Prostate gland (tissue), 2 donors: ENCODE results near the gene EPB41L5.

Experiments used
- CTCF ChIP-seq, 4 experiments: fragments of 200-600 bp in 2 of 4; fragments of 450-650 bp in 2 of 4; sonication (generic) in 2 of 4; IDR thresholded peaks; 1 replicate in 3 of 4; 2 replicates in 1 of 4; pipeline ENCODE4 v1.5.1; 2016 to 2019; ENCODE audit warnings: antibody characterized with exemption in 4 of 4, mild to moderate bottlenecking in 2 of 4, moderate library complexity in 2 of 4
- POLR2AphosphoS5 ChIP-seq: sonication (generic); formaldehyde crosslinking; IDR thresholded peaks from one replicate; pipeline ENCODE4 v1.6.1; 2017; ENCODE audit warnings: antibody characterized with exemption

DNA sequence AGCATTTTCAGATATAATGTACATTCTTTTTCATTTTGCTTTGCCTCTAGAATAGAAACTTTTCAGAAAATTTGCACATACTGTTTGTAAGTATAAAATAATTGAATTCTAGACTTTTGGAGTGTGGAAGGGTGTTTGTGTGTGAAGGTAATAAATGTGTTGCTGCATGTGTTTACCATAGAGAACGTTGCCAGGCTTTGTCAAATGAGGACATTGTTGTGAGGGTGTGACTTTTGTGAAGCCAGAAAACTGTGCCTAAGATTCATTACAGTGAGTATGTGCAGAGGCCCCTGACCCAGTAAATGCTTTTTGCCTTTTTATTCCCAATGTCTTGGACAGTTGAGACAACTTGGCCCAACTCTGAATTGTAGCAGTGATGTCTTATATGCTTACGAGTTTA is 30.4 kb upstream of the EPB41L5 start:
- TF ChIP-seq CTCF (IDR thresholded peaks at IDR 0.05): no peak
- no peak for TF ChIP-seq POLR2AphosphoS5
